RWPE1 (cell line): ENCODE measurements around the gene GNAQ.

Source experiments
- CTCF ChIA-PET: fragments of 350-600 bp; sonication (Branson Sonifier 250); formaldehyde crosslinking; extraction: SDS; loops from one replicate; lab custom pipeline; 2021; lab: Yijun Ruan, JAX
- POLR2A ChIA-PET: fragments of 400-600 bp; formaldehyde crosslinking; extraction: SDS; loops from one replicate; lab custom pipeline; 2020; ENCODE audit warnings: antibody characterized with exemption; ENCODE audit not compliant: low non-redundant PET; lab: Yijun Ruan, JAX
- DNase-seq: peaks from one replicate; pipeline ENCODE4 v3.0.0; 2012; ENCODE audit warnings: low spot score
- H3K27ac ChIP-seq: fragments of 450-650 bp; 2 replicates; pipeline ENCODE4 v1.5.1; 2017
- CTCF ChIP-seq: fragments of 450-650 bp; conservative IDR thresholded peaks from 2 replicates; pipeline ENCODE4 v1.5.1; 2017; ENCODE audit warnings: low read depth, mild to moderate bottlenecking

GNAQ gene

GRCh38 chr9:77844415-77844814, 187.2 kb downstream of the GNAQ start:
- no peak overlapping the region for H3K27ac ChIP-seq
- POLR2A ChIA-PET: no interaction called here
- CTCF ChIA-PET: interaction anchor here (0.7 kb wide), 1 partner anchor 191 kb away, joined by 6 read pairs; no protein-coding TSS in a partner anchor
- no peak for TF ChIP-seq CTCF
- no peak for DNase-seq

GRCh38 chr9:77843871-77844155, 187.8 kb downstream of the GNAQ start:
- H3K27ac ChIP-seq: no peak overlapping the region
- POLR2A ChIA-PET: no interaction called here
- TF ChIP-seq CTCF: no peak
- no peak for DNase-seq
- CTCF ChIA-PET: no interaction called here

GRCh38 chr9:77843076-77843870, 188.3 kb downstream of the GNAQ start:
- no peak for TF ChIP-seq CTCF
- CTCF ChIA-PET: interaction anchor here (0.6 to 2.5 kb wide), 2 partner anchors 177 to 192 kb away, joined by 3 to 12 read pairs; no protein-coding TSS in a partner anchor
- POLR2A ChIA-PET: no interaction called here
- no peak overlapping the region for H3K27ac ChIP-seq
- DNase-seq: no peak

- TF ChIP-seq CTCF: no peak; the same call in 1 of the 2 replicates
- no peak overlapping the region for H3K27ac ChIP-seq
- ChIA-PET CTCF (interaction anchor here (0.6 to 2.5 kb wide), 6 partner anchors 8 to 290 kb away, joined by 3 to 12 read pairs (median 4); no protein-coding TSS in a partner anchor), POLR2A (no interaction called here)
- DNase-seq: no peak
These were observed 189.7 kb downstream of the GNAQ start for GRCh38 chr9:77841739-77842386.

GRCh38 chr9:77839459-77840140, 192.0 kb downstream of the GNAQ start:
- CTCF ChIA-PET: interaction anchor here (1.1 kb wide), 1 partner anchor 406 kb away, joined by 3 read pairs; no protein-coding TSS in a partner anchor
- POLR2A ChIA-PET: no interaction called here
- H3K27ac ChIP-seq: no peak overlapping the region
- no peak for TF ChIP-seq CTCF
- no peak for DNase-seq

- H3K27ac ChIP-seq: no peak overlapping the region
- POLR2A ChIA-PET: no interaction called here
- no peak for TF ChIP-seq CTCF
- CTCF ChIA-PET: interaction anchor here (0.6 to 1.1 kb wide), 2 partner anchors 207 to 405 kb away, joined by 3 to 6 read pairs; no protein-coding TSS in a partner anchor
- no peak for DNase-seq
These were observed 192.6 kb downstream of the GNAQ start for GRCh38 chr9:77838986-77839385.
